HCT116 (cell line): ENCODE results near the gene NSD2. TPM values are rescaled to one million over a fixed set of nuclear protein-coding genes. Genes with fewer than 3 reads are reported as not detected.

Experiments used
- ATAC-seq: fragments of 200-7000 bp; cut with Tn5 transposase; 2 replicates; pipeline ENCODE4 v1.9.1; 2020; ENCODE audit warnings: mild to moderate bottlenecking, moderate library complexity
- BruUV-seq: library from RNA; stranded (reverse); fragments of 400-500 nt; replicated peaks from 2 replicates; lab custom pipeline; 2021; lab: Mats Ljungman, UMichigan
- CTCF ChIA-PET: fragments of 300-600 bp; sonication (Branson Sonifier 250); formaldehyde crosslinking; loops from one replicate; lab custom pipeline; 2021; ENCODE audit warnings: antibody characterized with exemption; lab: Charles Lee
- POLR2A ChIA-PET: fragments of 300-600, 350-600 bp; sonication (Branson Sonifier 250); formaldehyde crosslinking; loops from one replicate; lab custom pipeline; 2021; ENCODE audit warnings: antibody characterized with exemption; lab: Charles Lee
- RAD21 ChIA-PET, 2 experiments: fragments of 300-600 bp; sonication (Branson Sonifier 250); formaldehyde crosslinking; loops; one replicate each; lab custom pipeline; 2023; ENCODE audit warnings: low total read pairs in 2 of 2; ENCODE audit not compliant: uncharacterized antibody in 2 of 2, unreplicated experiment in 2 of 2, low non-redundant PET in 1 of 2; lab: Charles Lee
- DNase-seq: peaks from one replicate; pipeline ENCODE4 v3.0.0-alpha.2; 2010; ENCODE audit warnings: low read depth, low spot score
- H2AFZ ChIP-seq: fragments of 200-600 bp; shearing (Covaris generic), sonication (generic); 2 replicates; pipeline ENCODE4 v1.6.1; 2017; ENCODE audit warnings: low read depth, mixed run types, mixed read lengths, antibody characterized with exemption, low read length; ENCODE audit not compliant: poor library complexity, severe bottlenecking
- H3K27ac ChIP-seq: 2 replicates; pipeline ENCODE4 v1.5.1; 2012; ENCODE audit warnings: low read depth, low read length
- H3K27me3 ChIP-seq: fragments of 200-600 bp; sonication (generic); 2 replicates; pipeline ENCODE4 v1.6.1; 2016; ENCODE audit warnings: mixed run types, low read length, mixed read lengths; ENCODE audit not compliant: insufficient read depth
- H3K36me3 ChIP-seq, 2 experiments: fragments of 200-500 bp in 1 of 2; fragments of 200-600 bp in 1 of 2; sonication (Bioruptor generic) in 1 of 2; sonication (generic) in 1 of 2; 2 replicates each; pipeline versions ENCODE4 v1.5.1 to v1.6.1; 2014 to 2016; ENCODE audit warnings: low read length in 2 of 2, inconsistent platforms in 1 of 2, mixed read lengths in 1 of 2, mixed run types in 1 of 2; ENCODE audit not compliant: insufficient read depth in 2 of 2, control insufficient read depth in 1 of 2
- H3K4me1 ChIP-seq, 2 experiments: fragments of 200-600 bp in 1 of 2; sonication (generic) in 1 of 2; 2 replicates each; pipeline versions ENCODE4 v1.5.1 to v1.6.1; 2012 to 2017; ENCODE audit warnings: low read length in 2 of 2, inconsistent platforms in 1 of 2, mild to moderate bottlenecking in 1 of 2, mixed read lengths in 1 of 2, mixed run types in 1 of 2, moderate library complexity in 1 of 2; ENCODE audit not compliant: insufficient read depth in 2 of 2, control insufficient read depth in 1 of 2
- H3K4me2 ChIP-seq: fragments of 200-600 bp; sonication (generic); 2 replicates; pipeline ENCODE4 v1.6.1; 2017; ENCODE audit warnings: mixed run types, low read length, mixed read lengths
- H3K4me3 ChIP-seq, 2 experiments: fragments of 200-600 bp in 1 of 2; sonication (generic) in 1 of 2; replicated peaks in 1 of 2; 2 replicates each; pipeline ENCODE4 v1.5.1; 2011 to 2016; ENCODE audit warnings: low read length in 2 of 2, control low read depth in 1 of 2, low read depth in 1 of 2, mild to moderate bottlenecking in 1 of 2, mixed read lengths in 1 of 2, mixed run types in 1 of 2
- H3K79me2 ChIP-seq: fragments of 200-600 bp; sonication (generic); 2 replicates; pipeline ENCODE4 v1.6.1; 2017; ENCODE audit warnings: mild to moderate bottlenecking, mixed run types, low read length, moderate library complexity, mixed read lengths; ENCODE audit not compliant: insufficient read depth
- H3K9ac ChIP-seq: fragments of 200-600 bp; sonication (generic); 2 replicates; pipeline ENCODE4 v1.6.1; 2016; ENCODE audit warnings: low read length, mixed read lengths
- H3K9me2 ChIP-seq: fragments of 200-600 bp; sonication (generic), shearing (Covaris generic); 2 replicates; pipeline ENCODE4 v1.6.1; 2017; ENCODE audit warnings: mixed run types, mild to moderate bottlenecking, moderate library complexity; ENCODE audit not compliant: insufficient read depth
- H3K9me3 ChIP-seq, 2 experiments: fragments of 200-500 bp in 1 of 2; fragments of 200-600 bp in 1 of 2; sonication (Bioruptor generic) in 1 of 2; sonication (generic) in 1 of 2; 2 replicates each; pipeline ENCODE4 v1.6.1; 2014 to 2017; ENCODE audit warnings: low read length in 2 of 2, mixed read lengths in 2 of 2, inconsistent platforms in 1 of 2, low read depth in 1 of 2, mild to moderate bottlenecking in 1 of 2, mixed run types in 1 of 2, moderate library complexity in 1 of 2; ENCODE audit not compliant: control insufficient read depth in 1 of 2, insufficient read depth in 1 of 2
- H4K20me1 ChIP-seq: fragments of 200-600 bp; sonication (generic), shearing (Covaris generic); 2 replicates; pipeline ENCODE4 v1.6.1; 2017; ENCODE audit warnings: mixed run types, mild to moderate bottlenecking, moderate library complexity; ENCODE audit not compliant: insufficient read depth
- CBX3 ChIP-seq: IDR thresholded peaks from 2 replicates; pipeline ENCODE4 v1.6.1; 2012; ENCODE audit warnings: low read depth
- CEBPB ChIP-seq: IDR thresholded peaks from 2 replicates; pipeline ENCODE4 v1.6.1; 2012; ENCODE audit warnings: low read depth
- EGR1 ChIP-seq: IDR thresholded peaks from 2 replicates; pipeline ENCODE4 v1.6.1; 2012; ENCODE audit warnings: low read depth
- RAD21 ChIP-seq: IDR thresholded peaks from 2 replicates; pipeline ENCODE4 v1.6.1; 2012; ENCODE audit warnings: low read depth, mild to moderate bottlenecking
- SIN3A ChIP-seq: IDR thresholded peaks from 2 replicates; pipeline ENCODE4 v1.6.1; 2012; ENCODE audit warnings: low read depth
- TCF7L2 ChIP-seq: IDR thresholded peaks from 2 replicates; pipeline ENCODE4 v1.7.0; 2011; ENCODE audit warnings: borderline replicate concordance, inconsistent platforms; ENCODE audit not compliant: insufficient read depth, insufficient read length; ENCODE audit errors: extremely low read depth
- YY1 ChIP-seq: IDR thresholded peaks from 2 replicates; pipeline ENCODE4 v1.6.1; 2011; ENCODE audit warnings: low read length, low read depth, moderate library complexity, mild to moderate bottlenecking; ENCODE audit not compliant: insufficient replicate concordance; ENCODE audit errors: extremely low read depth
- ZFX ChIP-seq: fragments of 450-650 bp; IDR thresholded peaks from 2 replicates; pipeline ENCODE4 v1.6.1; 2017
- intact Hi-C: fragments of 100-400 bp; cut with micrococcal nuclease; formaldehyde crosslinking; loops from 2 replicates; pipeline ENCODE4 v1.10.0; 2022
- total RNA-seq: library from RNA; stranded (reverse); gene quantifications from one replicate; pipeline ENCODE4 v1.2.1, GENCODE V29; 2021; ENCODE audit not compliant: unreplicated experiment
- TF ChIP-seq, protein P1 (sequence below): IDR thresholded peaks from 2 replicates; pipeline ENCODE4 v1.6.1; 2012; ENCODE audit warnings: low read depth
- TF ChIP-seq, protein P2 (sequence below): IDR thresholded peaks from 2 replicates; pipeline ENCODE4 v1.6.1; 2012

The NSD2 gene
- total RNA-seq, 1 experiment from 2014 or later: 145 TPM

DNA sequence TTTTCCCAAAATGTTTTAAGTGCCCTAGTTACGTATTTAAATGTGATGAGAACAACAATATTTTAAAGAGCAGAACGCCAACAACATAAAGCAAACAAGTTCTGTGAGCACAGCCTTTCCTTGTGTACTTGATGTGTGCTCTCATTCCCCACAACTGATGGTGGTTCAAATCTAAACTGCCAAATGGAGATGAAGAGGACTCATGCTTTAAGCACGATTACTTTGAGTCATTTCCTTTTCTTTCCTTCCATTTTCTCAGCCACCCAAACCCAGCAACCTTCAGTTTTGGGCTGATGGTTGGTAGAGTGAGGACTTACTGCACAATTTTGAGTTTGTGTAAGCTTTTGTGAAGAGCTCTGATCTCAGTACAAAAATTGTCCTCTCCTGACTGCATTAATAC, 1.7 kb downstream of the NSD2 start (continued):
- TF ChIP-seq, protein P1, sequence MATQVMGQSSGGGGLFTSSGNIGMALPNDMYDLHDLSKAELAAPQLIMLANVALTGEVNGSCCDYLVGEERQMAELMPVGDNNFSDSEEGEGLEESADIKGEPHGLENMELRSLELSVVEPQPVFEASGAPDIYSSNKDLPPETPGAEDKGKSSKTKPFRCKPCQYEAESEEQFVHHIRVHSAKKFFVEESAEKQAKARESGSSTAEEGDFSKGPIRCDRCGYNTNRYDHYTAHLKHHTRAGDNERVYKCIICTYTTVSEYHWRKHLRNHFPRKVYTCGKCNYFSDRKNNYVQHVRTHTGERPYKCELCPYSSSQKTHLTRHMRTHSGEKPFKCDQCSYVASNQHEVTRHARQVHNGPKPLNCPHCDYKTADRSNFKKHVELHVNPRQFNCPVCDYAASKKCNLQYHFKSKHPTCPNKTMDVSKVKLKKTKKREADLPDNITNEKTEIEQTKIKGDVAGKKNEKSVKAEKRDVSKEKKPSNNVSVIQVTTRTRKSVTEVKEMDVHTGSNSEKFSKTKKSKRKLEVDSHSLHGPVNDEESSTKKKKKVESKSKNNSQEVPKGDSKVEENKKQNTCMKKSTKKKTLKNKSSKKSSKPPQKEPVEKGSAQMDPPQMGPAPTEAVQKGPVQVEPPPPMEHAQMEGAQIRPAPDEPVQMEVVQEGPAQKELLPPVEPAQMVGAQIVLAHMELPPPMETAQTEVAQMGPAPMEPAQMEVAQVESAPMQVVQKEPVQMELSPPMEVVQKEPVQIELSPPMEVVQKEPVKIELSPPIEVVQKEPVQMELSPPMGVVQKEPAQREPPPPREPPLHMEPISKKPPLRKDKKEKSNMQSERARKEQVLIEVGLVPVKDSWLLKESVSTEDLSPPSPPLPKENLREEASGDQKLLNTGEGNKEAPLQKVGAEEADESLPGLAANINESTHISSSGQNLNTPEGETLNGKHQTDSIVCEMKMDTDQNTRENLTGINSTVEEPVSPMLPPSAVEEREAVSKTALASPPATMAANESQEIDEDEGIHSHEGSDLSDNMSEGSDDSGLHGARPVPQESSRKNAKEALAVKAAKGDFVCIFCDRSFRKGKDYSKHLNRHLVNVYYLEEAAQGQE: no peak
- TF ChIP-seq YY1 (no peak), SIN3A (no peak), RAD21 (no peak), ZFX (no peak), CEBPB (no peak), EGR1 (no peak)
- TF ChIP-seq, protein P2, sequence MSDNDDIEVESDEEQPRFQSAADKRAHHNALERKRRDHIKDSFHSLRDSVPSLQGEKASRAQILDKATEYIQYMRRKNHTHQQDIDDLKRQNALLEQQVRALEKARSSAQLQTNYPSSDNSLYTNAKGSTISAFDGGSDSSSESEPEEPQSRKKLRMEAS: no peak

DNA sequence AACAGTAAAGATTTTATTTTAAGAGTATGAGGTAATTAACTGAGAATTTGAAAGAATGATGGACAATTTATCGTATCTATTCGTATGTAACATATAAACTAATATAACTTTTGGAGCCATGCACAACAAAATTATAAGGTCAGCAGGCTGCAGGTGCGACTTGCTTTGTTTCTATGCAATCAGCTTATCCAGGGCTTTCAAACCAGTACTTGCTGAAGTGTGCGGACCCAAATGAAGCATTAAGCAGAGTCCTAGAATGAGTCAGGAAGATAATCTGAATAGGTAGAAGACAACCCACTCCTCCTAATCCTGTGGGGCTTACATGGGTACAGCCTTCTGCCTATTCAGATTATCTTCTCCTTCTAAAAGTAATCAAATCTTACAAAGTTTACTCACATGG, 2.1 kb downstream of the NSD2 start:
- H2AFZ ChIP-seq: no peak overlapping the region
- DNase-seq (no peak), ATAC-seq (no peak)
- ChIA-PET POLR2A (interaction anchor here (0.7 kb wide), 1 partner anchor 180 kb away, joined by 3 read pairs; no protein-coding TSS in a partner anchor), RAD21 (no interaction called here), CTCF (no interaction called here)
- peak overlapping the region; percentile 76 for H3K4me2 ChIP-seq
- peak overlapping the region; percentile 88; the same call in 1 of the 2 replicates for H3K9ac ChIP-seq
- no TSS peak for BruUV-seq
- peaks cover 5% of the 10 kb centered on the region; the same call in 1 of the 2 replicates for H4K20me1 ChIP-seq
- no peaks in the 10 kb centered on the region for H3K9me2 ChIP-seq
- no peaks in the 10 kb centered on the region for H3K9me3 ChIP-seq
- peak overlapping the region in 1 of 2 experiments; percentile 70; a peak in 1 of 4 replicates for H3K4me3 ChIP-seq
- no peak overlapping the region for H3K27ac ChIP-seq
- no peaks in the 10 kb centered on the region for H3K36me3 ChIP-seq
- peaks cover 22 to 50% of the 10 kb centered on the region in 2 experiments for H3K4me1 ChIP-seq
- TF ChIP-seq CBX3 (no peak), TCF7L2 (no peak)
- peaks cover 64% of the 10 kb centered on the region for H3K79me2 ChIP-seq
- intact Hi-C loops: no loop called here
- H3K27me3 ChIP-seq: no peaks in the 10 kb centered on the region
